NCI-H146 treated with DMSO at 0.1 percent for 48 hours (cell line): Measurements from ENCODE around the gene PNPLA5.

Experiments used
- DNase-seq: peaks from one replicate; lab custom pipeline; 2025; ENCODE audit not compliant: unreplicated experiment; lab: John Stamatoyannopoulos, UW

PNPLA5 gene

DNA sequence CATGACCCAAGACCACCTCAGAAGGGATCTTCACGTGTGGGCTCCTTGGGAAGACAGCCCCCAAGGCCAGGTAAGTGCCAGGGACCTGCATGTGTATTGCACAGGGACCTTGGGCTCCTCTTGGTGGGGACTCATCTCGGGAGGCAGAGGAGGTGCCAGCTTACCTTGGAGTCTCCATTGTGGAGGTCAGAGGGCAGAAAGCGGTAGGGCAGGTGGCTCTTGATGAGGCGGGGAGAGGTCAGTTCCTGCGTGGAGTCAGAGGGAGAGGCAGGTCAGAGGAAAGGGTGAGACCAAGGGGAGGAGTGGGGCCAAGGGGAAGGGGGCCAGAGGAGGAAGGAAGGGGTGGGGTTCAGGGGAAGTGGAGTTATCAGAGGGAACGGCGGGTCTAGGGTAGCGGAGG is 52.0 kb downstream of the PNPLA5 start:
- no peak for DNase-seq

DNA sequence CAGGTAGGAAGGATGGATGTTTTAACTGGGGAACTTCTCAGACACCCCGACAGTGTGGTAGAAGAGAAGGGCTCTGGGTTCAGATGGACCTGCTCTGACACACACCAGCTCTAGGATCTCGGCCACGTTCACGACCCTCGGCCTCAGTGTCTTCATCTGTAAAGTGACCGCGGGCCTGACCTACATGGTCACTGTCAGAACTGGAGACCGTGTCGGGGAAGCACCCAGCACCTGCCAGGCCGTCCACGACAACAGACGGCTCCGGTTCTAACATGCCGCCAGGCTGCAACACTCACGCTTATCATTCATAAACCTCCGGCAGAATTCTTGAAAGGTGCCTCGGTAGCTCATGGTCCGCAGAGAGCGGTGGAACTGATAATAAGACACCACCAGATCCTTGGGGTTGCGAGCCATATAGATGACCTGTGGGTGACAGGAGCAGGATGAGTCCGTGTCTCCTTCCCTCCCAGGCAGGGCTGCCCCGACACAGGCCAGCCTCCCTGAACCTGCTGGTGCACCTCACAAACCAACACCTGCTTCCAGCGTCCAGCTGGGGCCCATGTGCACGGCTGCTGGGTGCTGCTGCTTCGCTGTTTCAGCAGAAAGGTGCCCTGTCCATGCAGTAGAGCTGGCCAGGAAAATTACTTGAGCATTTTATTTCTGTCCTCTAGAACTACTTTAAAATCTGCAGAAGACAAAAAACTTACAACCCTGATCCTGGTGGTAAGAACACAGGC is 53.1 kb downstream of the PNPLA5 start:
- DNase-seq, result no peak

DNA sequence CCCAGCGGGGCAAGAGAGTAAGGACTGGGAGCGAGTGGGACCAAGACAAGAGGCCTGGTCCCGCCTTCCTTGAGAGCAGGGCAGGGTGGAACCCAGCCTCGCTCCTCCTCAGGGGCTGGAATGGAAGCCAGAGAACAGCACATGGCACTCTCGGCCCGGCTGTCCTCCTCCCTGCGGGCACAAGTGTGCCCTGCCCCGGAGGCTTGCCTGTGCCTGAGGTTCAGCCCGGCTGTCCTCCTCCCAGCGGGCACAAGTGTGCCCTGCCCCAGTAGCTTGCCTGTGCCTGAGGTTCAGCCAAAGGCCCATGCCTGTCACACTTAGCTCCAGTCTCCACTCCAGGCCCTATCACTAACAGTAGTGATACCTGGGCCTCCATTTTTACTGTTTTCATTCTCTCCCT is 53.7 kb downstream of the PNPLA5 start:
- DNase-seq, result no peak

GRCh38 chr22:43837666-43838065 is 54.1 kb downstream of the PNPLA5 start:
- DNase-seq, result no peak

GRCh38 chr22:43835736-43836135 is 56.1 kb downstream of the PNPLA5 start:
- no peak for DNase-seq

DNA sequence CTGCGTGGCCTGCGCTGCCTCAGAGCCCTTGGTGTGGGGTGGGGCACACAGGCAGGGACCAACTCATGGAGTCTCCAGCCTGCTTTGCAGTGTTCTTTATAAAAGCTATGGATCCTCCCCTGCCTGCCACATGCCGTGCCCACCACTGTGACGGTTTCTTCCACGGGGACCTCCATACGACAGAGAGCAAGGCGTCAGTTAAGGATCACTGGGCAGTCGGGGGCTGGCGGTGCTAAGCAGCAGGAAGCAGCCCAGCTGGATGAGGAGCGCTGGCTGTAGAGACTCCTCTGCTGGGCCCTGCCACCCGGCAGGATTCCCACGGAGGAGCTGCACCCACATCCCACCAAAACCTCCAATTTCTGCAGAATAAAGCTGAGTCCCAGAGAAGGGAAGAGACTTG is 56.6 kb downstream of the PNPLA5 start:
- no peak for DNase-seq

DNA sequence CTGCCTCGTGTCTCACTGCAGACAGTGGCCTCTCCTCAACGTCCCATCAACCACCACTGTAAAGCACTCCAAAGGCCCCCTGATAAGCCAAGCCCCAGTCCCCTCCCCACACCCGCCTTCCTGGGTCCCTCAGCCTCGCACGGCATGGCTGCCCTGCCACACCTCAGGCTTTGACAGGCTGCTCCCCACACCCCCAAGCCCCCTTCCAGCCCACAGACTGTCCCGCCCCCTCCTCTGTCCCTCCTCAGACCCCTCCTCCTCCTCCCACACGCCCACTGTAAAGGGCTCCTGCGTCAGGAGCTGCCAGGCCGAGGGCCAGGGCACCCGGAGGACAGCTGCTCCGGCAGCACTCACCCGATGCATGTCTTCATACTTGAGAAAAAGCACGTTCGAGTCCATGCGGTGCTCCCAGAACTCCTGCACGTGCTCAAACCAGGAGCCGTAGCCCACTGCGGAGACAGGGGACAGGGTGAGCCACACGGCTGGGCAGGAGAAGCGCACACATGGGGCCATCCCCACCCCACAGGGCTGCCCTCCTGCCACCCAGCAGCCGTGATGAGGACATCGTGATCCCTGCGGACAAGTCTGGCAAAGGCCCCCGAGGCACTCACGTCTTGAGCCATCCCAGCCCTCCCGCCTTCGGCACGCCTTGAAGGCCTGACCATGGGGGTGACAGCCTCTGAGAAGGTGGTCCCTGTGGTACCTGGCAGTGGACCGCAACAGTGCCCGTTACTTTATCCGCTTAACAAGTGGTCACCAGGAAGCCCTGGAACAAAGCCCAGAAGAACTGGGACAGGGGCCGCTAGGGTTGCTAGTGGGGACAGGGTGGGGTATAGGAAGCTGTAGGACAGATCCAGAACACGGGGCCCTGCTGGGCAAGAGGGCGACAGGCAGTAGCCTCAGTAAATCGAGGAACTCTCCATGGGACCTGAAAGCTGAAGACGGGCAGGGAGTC is 58.2 kb downstream of the PNPLA5 start:
- DNase-seq, result no peak

GRCh38 chr22:43832393-43833265 is 59.2 kb downstream of the PNPLA5 start:
- no peak for DNase-seq

DNA sequence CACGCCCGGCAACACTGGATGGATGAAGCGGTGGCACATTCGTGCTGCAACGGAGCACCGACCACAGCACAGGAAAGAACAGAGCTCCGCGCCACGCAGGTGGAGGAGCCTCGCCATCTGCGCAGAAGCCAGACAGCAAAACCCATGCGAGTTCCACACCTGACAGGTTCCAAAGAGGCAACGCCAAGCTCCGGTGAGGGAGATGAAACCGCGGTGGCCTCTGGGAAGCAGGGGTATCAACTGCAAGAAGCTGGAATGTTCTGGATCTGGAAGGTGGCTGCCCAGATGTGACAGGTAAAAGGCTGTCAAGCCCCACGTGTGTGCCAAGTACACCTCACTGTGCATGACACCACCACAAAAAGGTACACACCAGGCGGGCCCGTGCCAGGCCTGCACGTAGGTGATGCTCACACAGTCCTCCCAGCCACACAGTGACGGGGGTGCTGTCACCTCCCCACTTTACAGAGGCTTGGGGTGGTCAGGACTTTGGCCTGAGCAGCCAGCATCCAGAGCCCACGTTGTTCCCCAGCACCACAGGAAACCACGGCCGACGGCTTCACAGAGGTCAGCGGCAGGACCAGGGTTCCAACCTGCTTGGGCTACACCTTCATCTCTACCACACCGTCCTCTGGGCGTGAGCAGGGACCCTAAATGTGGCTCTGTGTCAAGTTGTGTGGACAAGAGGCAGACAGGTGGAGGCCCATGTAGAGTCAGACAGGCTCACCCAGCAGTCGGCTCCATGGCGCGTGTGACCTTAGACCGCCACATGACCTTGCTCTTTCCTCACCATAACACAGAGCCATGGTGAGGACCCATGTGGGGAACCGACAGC is 60.0 kb downstream of the PNPLA5 start:
- no peak for DNase-seq

- DNase-seq, result no peak
These were observed 60.8 kb downstream of the PNPLA5 start for GRCh38 chr22:43830931-43831560.

GRCh38 chr22:43829904-43830851 is 61.6 kb downstream of the PNPLA5 start:
- no peak for DNase-seq
